ENCODE results near the gene MYO3A.

DNA sequence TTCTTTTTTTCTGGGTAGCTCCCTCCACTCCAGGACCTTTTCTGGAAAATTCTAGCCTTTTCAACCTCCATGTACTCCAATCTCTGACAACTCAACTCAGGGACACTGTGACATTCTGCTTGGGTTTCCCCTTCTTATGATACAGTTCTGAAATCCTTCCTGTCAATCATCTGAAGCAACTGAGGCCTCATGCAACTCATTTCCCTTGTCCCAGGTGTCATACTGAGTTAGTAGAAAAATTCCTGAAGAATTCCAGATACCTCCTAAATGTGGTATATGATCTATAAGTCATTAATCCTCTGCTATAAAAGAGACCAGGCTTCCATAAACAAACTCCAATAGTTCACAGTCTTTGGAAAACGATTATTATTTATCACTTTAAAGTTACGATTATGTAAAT is 43.0 kb upstream of the MYO3A start:
- TF ChIP-seq, protein P1, sequence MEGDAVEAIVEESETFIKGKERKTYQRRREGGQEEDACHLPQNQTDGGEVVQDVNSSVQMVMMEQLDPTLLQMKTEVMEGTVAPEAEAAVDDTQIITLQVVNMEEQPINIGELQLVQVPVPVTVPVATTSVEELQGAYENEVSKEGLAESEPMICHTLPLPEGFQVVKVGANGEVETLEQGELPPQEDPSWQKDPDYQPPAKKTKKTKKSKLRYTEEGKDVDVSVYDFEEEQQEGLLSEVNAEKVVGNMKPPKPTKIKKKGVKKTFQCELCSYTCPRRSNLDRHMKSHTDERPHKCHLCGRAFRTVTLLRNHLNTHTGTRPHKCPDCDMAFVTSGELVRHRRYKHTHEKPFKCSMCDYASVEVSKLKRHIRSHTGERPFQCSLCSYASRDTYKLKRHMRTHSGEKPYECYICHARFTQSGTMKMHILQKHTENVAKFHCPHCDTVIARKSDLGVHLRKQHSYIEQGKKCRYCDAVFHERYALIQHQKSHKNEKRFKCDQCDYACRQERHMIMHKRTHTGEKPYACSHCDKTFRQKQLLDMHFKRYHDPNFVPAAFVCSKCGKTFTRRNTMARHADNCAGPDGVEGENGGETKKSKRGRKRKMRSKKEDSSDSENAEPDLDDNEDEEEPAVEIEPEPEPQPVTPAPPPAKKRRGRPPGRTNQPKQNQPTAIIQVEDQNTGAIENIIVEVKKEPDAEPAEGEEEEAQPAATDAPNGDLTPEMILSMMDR (IDR thresholded peaks at IDR 0.05): no peak
- no peak for TF ChIP-seq POLR2AphosphoS5 (IDR thresholded peaks at IDR 0.05)
- TF ChIP-seq POLR2A (IDR thresholded peaks at IDR 0.05): no peak
- TF ChIP-seq EP300 (IDR thresholded peaks at IDR 0.05): no peak

Data from gastroesophageal sphincter (tissue), 3 donors.